Activated naive CD4-positive, alpha-beta T cell treated with anti-CD3 and anti-CD28 coated beads for 36 hours (primary cell): ENCODE data around the gene ARHGAP5. TPM values are rescaled to one million over a fixed set of nuclear protein-coding genes. Genes with fewer than 3 reads are reported as not detected.

Experiments
- CTCF ChIA-PET: fragments of 350-600 bp; sonication (Branson Sonifier 250); formaldehyde crosslinking; loops from one replicate; lab custom pipeline; 2021; ENCODE audit warnings: antibody characterized with exemption; lab: Charles Lee
- DNase-seq: peaks from one replicate; pipeline ENCODE4 v3.0.0-alpha.2; 2020
- H3K27ac Mint-ChIP-seq: one replicate; pipeline ENCODE4 v1.8.0; 2021; ENCODE audit warnings: mild to moderate bottlenecking, mixed read lengths
- H3K27me3 Mint-ChIP-seq: one replicate; pipeline ENCODE4 v1.8.0; 2021; ENCODE audit warnings: low read depth, mixed read lengths
- H3K36me3 Mint-ChIP-seq: one replicate; pipeline ENCODE4 v1.8.0; 2021; ENCODE audit warnings: low read depth, mixed read lengths
- H3K4me1 Mint-ChIP-seq: one replicate; pipeline ENCODE4 v1.8.0; 2021; ENCODE audit warnings: low read depth, mixed read lengths
- H3K4me3 Mint-ChIP-seq: one replicate; pipeline ENCODE4 v1.8.0; 2021; ENCODE audit warnings: mild to moderate bottlenecking, moderate library complexity, mixed read lengths
- H3K9me3 Mint-ChIP-seq: one replicate; pipeline ENCODE4 v1.8.0; 2021; ENCODE audit warnings: mixed read lengths
- intact Hi-C: fragments of 100-400 bp; cut with micrococcal nuclease; formaldehyde crosslinking; loops from one replicate; pipeline ENCODE4 v1.15.1; 2023
- total RNA-seq, 2 experiments: library from RNA; stranded (reverse); gene quantifications; one replicate each; pipeline ENCODE4 v1.2.3, GENCODE V29; 2021

Gene ARHGAP5
- total RNA-seq, 2 experiments from 2014 or later, result 37.0 to 38.5 TPM

DNA sequence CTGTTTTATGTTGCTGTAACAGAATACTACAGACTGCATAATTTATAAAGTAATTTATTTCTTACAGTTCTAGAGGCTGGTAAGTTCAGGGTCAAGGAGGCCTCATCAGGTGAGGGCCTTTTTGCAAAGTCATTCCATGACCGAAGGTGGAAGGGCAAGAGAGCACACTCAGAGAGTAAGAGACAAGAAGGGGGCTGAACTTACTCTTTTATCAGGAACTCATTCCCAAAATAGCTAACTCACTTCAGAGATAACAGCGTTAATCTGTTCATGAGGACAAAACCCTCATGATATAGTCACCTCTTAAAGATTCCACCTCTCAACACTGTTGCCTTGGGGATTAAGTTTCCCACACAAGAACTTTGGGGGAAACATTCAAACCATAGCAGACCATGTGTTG, 73.3 kb downstream of the ARHGAP5 start:
- H3K36me3 Mint-ChIP-seq, result peaks cover 20% of the 10 kb centered on the region
- intact Hi-C loops, result no loop called here
- no peaks in the 10 kb centered on the region for H3K9me3 Mint-ChIP-seq
- CTCF ChIA-PET, result interaction anchor here (1.2 kb wide), 1 partner anchor 11 kb away, joined by 3 read pairs; no protein-coding TSS in a partner anchor
- no peak overlapping the region for H3K4me3 Mint-ChIP-seq
- no peaks in the 10 kb centered on the region for H3K4me1 Mint-ChIP-seq
- H3K27me3 Mint-ChIP-seq, result no peaks in the 10 kb centered on the region
- no peak for DNase-seq
- no peak overlapping the region for H3K27ac Mint-ChIP-seq

DNA sequence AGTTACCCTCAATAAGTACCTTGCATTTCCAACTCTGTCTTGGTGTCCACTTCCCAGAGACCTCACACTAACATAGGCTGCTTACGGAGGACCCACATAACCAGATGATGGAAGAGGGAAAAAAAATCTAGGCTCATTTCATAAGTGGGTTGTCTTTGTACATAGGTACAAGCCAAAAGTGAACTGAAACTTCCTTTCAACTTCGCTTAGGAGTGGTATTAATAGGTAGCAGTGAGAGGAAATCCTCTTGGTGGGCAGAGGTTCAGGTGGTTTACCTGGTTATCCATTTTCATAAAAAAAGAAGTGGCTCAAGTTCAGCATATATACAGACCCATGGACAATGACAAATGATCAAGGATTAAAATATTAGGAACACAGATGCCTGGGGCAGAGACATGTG, 88.9 kb downstream of the ARHGAP5 start:
- CTCF ChIA-PET, result no interaction called here

DNA sequence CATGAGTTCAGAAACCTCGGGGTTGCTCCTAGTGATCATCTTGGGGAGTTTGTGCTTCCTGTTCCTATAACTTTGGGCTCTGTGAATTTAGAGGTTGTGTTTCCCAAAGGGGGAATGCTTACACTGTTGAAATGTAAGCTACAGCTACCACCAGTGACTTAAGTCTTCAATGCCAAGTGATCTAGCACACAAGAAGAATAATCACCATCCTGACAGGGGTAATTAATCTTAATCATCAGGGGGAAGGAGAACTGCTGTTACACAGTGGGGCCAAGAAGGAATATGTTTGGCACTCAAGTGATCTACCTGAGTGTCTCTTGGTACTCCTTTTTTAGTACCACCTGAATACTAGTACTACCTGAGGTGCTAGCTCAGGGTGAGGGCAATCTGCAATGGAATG, 89.8 kb downstream of the ARHGAP5 start:
- no peak for DNase-seq
- Mint-ChIP-seq H3K27ac (no peak overlapping the region), H3K27me3 (no peaks in the 10 kb centered on the region), H3K9me3 (peaks cover 3% of the 10 kb centered on the region), H3K4me1 (no peaks in the 10 kb centered on the region), H3K4me3 (no peak overlapping the region), H3K36me3 (no peaks in the 10 kb centered on the region)
- CTCF ChIA-PET, result no interaction called here
- intact Hi-C loops, result no loop called here

More for the DNA sequence above, 88.9 kb downstream of the ARHGAP5 start:
- intact Hi-C loops, result no loop called here
- Mint-ChIP-seq H3K36me3 (no peaks in the 10 kb centered on the region), H3K4me3 (no peak overlapping the region), H3K27me3 (no peaks in the 10 kb centered on the region), H3K27ac (no peak overlapping the region), H3K4me1 (no peaks in the 10 kb centered on the region), H3K9me3 (peaks cover 7% of the 10 kb centered on the region)
- DNase-seq, result no peak

DNA sequence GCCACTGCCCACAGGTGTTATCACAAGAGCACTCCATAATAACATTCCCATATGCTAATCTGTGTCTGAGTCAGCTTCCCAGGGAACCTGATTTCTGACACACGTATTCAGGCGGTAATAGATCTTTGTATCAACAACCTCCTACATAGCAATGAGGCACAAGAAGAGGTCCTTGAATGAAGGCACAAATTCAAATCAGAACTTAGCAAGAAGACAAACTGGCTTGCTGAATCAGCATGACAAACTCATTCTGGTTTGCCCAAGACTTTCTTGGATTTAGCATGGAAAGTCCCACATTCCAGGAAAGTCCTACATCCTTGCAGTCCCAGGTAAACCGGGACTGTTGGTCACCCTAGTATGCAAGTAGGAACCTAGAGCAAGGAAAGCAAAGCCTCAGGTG, 90.8 kb downstream of the ARHGAP5 start:
- Mint-ChIP-seq H3K9me3 (no peaks in the 10 kb centered on the region), H3K27me3 (no peaks in the 10 kb centered on the region), H3K27ac (no peak overlapping the region), H3K36me3 (no peaks in the 10 kb centered on the region), H3K4me1 (no peaks in the 10 kb centered on the region), H3K4me3 (no peak overlapping the region)
- CTCF ChIA-PET, result no interaction called here
- intact Hi-C loops, result no loop called here
- no peak for DNase-seq

DNA sequence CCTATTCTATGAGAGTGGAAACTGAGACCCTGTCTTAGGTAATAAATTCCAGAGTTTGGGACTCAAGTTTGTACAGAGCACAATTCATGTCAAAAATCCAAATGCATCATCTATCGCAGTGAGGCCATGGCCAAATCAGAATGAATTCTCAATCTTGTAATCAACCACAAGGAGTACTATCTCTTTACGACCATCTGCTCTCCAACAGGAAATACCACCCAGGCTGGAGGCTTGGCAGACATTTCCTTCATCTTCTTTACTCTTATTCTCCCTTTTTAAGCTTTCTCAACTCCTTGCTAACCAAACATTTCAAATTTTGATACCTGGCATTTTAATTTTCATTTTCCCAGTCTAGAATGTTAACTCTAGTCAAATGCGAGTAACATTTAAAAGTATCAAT, 92.1 kb downstream of the ARHGAP5 start:
- intact Hi-C loops, result no loop called here
- Mint-ChIP-seq H3K27me3 (no peaks in the 10 kb centered on the region), H3K4me1 (no peaks in the 10 kb centered on the region), H3K4me3 (no peak overlapping the region), H3K9me3 (no peaks in the 10 kb centered on the region), H3K27ac (no peak overlapping the region), H3K36me3 (no peaks in the 10 kb centered on the region)
- no peak for DNase-seq
- CTCF ChIA-PET, result no interaction called here

DNA sequence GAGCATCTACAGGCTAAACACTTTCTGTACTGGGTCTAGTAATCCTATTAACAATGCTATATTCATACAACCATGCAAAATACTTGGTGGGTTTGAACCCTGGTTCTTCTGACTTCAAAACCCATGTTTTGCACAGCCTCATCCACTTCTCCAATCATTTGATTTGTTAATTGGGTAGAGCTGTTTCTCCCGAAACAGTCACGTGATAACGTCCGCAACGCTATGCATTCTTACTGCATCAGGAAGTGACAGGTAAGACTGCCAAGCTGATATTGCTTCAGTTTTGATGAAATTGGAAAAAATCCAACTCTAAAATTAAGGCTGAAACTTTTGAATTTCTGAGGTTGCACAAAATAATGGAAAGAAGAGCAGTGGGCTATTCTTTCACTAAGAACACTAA, 94.4 kb downstream of the ARHGAP5 start:
- Mint-ChIP-seq H3K4me3 (no peak overlapping the region), H3K36me3 (no peaks in the 10 kb centered on the region), H3K27me3 (no peaks in the 10 kb centered on the region), H3K27ac (no peak overlapping the region), H3K4me1 (no peaks in the 10 kb centered on the region), H3K9me3 (no peaks in the 10 kb centered on the region)
- CTCF ChIA-PET, result no interaction called here
- intact Hi-C loops, result no loop called here
- no peak for DNase-seq

DNA sequence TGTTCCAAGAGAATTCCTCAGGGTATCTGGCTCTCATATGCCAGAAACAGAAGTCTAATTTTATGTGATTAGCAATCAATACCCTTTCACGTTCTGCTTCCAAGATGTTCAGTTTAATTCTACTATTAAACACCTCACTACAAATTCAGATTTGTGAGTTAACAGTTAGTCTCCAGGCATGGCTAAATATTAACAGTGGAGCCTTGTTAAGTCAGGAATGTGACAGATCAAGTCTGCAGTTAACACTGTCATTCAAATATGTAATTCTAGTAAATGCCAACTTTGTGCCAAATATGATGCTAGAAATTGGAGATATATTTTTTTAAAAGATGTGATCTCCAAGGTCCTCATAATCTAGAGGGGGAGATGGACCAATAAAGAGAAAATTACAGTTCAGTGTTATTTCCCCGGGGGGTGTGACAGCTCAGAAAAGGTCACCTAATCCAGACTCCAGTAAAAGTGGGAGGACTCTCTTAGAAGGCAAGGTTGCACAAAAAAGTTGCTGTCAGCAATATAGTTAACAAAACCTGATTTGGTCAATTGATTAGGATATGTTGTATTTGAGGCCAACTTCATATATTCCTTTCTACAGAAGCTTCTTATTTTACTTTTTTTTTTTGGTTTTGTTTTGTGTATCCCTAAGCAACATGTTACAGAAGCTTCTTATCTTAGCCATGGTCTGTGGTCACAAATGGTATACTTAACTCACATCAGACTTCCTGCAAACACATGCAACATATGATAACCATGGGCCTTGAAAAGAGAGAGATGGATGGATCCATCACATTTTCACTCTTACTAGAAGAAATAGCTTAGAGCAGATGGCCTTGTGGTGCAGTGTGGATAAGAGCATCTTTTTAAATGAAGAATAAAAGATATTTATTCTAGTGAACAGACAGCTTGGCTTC, 106.3 kb downstream of the ARHGAP5 start:
- no peak for DNase-seq
- H3K27me3 Mint-ChIP-seq, result no peaks in the 10 kb centered on the region
- intact Hi-C loops, result no loop called here
- CTCF ChIA-PET, result interaction anchor here (0.6 to 0.7 kb wide), 3 partner anchors 27 to 497 kb away, joined by 4 to 6 read pairs (median 4); no protein-coding TSS in a partner anchor
- peaks cover 5% of the 10 kb centered on the region for H3K36me3 Mint-ChIP-seq
- no peak overlapping the region for H3K27ac Mint-ChIP-seq
- peaks cover 6% of the 10 kb centered on the region for H3K4me1 Mint-ChIP-seq
- H3K4me3 Mint-ChIP-seq, result no peak overlapping the region
- peaks cover 13% of the 10 kb centered on the region for H3K9me3 Mint-ChIP-seq

DNA sequence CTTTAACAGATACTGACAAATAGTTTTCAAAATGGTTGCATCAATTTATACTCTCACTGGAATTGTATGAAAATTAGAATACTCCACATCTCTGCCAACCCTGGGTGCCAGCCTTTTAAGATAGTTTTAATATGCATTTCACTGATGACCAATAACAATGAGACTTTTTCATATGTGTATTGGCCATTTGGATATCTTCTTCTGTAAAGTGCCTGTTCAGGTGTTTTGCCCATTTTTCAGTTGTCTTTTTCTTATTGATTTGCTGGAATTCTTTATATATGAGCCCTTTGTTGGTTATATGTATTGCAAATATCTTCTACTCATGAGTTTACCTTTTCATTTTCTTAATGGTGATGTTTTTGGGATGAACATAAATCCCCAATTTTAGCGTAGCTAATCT, 108.0 kb downstream of the ARHGAP5 start:
- H3K4me1 Mint-ChIP-seq, result peaks cover 8% of the 10 kb centered on the region
- no peak overlapping the region for H3K27ac Mint-ChIP-seq
- H3K36me3 Mint-ChIP-seq, result peaks cover 5% of the 10 kb centered on the region
- CTCF ChIA-PET, result no interaction called here
- no peak overlapping the region for H3K4me3 Mint-ChIP-seq
- H3K9me3 Mint-ChIP-seq, result peaks cover 8% of the 10 kb centered on the region
- DNase-seq, result no peak
- H3K27me3 Mint-ChIP-seq, result no peaks in the 10 kb centered on the region
- intact Hi-C loops, result no loop called here

DNA sequence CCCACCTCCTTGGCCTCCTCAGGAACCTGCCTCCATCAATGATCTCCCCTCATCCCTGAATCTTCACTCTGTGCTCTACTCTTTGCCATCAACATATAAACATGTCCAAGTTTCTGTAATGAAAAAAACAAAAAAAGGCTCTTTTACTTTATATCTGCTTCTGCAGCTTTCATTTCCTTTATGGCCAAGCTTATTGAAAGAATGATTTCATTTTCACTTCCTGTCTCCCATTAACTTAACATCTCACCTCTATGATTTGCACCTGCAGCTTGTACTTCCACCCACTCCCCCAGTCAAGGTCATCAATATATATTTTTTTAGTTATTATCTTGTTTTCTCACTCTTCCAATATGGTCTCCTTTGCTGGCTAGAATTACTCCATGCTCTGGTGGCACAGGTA, 109.1 kb downstream of the ARHGAP5 start:
- Mint-ChIP-seq H3K4me3 (no peak overlapping the region), H3K27ac (no peak overlapping the region)
- CTCF ChIA-PET, result interaction anchor here (1.3 kb wide), 1 partner anchor 65 kb away, joined by 3 read pairs; no protein-coding TSS in a partner anchor

DNA sequence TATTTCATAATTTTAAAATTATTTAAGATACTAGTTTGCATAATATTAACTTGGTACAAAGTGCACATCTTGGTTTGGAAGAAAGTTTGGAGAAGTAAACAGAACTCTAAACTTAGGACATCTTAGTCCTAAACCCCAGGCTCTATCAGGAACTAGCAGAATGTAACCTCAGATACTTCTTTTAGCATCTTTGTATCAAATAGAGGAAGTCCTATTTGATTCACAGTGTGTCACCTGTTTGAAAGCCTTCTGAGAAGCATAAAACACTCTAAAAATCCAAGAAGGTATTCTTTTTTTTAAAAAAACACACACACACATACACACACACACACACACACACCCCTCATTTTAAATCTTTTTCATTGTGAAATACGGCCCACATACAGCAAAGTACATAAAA, 112.7 kb downstream of the ARHGAP5 start:
- Mint-ChIP-seq H3K36me3 (peaks cover 3% of the 10 kb centered on the region), H3K9me3 (peaks cover 4% of the 10 kb centered on the region), H3K4me3 (no peak overlapping the region), H3K27me3 (no peaks in the 10 kb centered on the region), H3K27ac (no peak overlapping the region), H3K4me1 (peaks cover 15% of the 10 kb centered on the region)
- no peak for DNase-seq
- intact Hi-C loops, result no loop called here
- CTCF ChIA-PET, result interaction anchor here (0.6 to 1.1 kb wide), 2 partner anchors 62 to 104 kb away, joined by 3 read pairs; no protein-coding TSS in a partner anchor

More for the DNA sequence above, 109.1 kb downstream of the ARHGAP5 start:
- no peaks in the 10 kb centered on the region for H3K27me3 Mint-ChIP-seq
- no peak for DNase-seq
- intact Hi-C loops, result no loop called here
- peaks cover 8% of the 10 kb centered on the region for H3K4me1 Mint-ChIP-seq
- H3K36me3 Mint-ChIP-seq, result peaks cover 5% of the 10 kb centered on the region
- peaks cover 8% of the 10 kb centered on the region for H3K9me3 Mint-ChIP-seq

DNA sequence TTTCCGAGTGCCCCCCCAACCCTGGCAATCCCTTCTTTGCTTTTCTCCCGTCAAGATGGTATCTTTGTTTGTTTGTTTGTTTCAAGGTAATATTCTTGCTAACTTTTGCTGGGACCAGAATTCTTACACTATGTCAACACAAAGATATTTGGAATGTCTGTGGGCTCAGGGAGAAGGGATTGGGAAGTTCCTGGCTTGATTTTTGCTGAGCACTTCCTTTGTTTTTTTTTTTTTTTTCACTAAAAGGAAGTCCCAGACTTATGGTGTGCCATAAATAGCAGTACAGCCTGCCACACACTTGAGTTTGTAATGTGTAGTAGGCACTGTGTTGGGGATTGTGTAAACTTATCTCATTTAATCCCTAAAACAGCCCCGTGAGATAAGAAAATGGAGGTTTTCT, 113.6 kb downstream of the ARHGAP5 start:
- no peak overlapping the region for H3K4me3 Mint-ChIP-seq
- no peak overlapping the region for H3K27ac Mint-ChIP-seq
- H3K27me3 Mint-ChIP-seq, result no peaks in the 10 kb centered on the region
- intact Hi-C loops, result no loop called here
- CTCF ChIA-PET, result interaction anchor here (1.1 kb wide), 1 partner anchor 61 kb away, joined by 3 read pairs; no protein-coding TSS in a partner anchor
- no peaks in the 10 kb centered on the region for H3K36me3 Mint-ChIP-seq
- DNase-seq, result no peak
- peaks cover 15% of the 10 kb centered on the region for H3K4me1 Mint-ChIP-seq
- H3K9me3 Mint-ChIP-seq, result no peaks in the 10 kb centered on the region

DNA sequence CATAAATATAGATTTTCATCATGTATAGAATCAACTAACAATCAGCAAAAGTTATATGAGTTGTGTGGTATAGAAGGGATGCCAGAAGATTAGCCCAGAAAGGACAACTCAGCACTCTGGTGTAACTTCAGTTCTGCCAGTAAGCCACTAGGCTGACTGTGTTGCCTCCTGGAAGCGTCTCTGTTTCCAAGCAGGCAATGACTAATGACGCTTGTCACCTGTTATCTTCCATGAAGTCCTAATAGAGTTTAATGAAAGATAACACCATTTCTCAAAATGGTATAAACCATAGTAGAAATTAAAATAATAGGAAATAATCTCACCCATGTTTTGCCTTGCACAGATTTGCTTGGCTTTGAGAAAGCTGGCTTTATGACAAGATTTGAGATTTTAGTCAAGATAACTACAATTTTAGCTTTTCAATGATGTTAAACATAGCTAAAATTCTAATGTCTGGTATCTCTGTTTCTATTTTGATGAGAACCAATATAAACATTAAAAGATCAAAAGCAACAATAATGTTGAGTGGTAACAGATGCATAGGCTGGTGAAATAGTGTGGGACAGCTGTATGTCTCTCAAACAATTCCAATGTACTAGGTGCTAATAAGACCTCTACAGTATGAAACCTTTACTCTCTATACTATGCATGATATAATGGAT, 115.7 kb downstream of the ARHGAP5 start:
- Mint-ChIP-seq H3K4me1 (peaks cover 14% of the 10 kb centered on the region), H3K9me3 (no peaks in the 10 kb centered on the region), H3K27ac (no peak overlapping the region), H3K36me3 (no peaks in the 10 kb centered on the region), H3K4me3 (no peak overlapping the region), H3K27me3 (no peaks in the 10 kb centered on the region)
- CTCF ChIA-PET, result interaction anchor here (0.6 kb wide), 1 partner anchor 112 kb away, joined by 3 read pairs; no protein-coding TSS in a partner anchor
- intact Hi-C loops, result loop anchor here (1.0 to 2.0 kb wide), 3 partner anchors 10 to 254 kb away; partner anchors contain the start of gene RNU6-8
- peak; percentile 23 for DNase-seq
